DOHH2 (cell line): ENCODE data around the gene POFUT2.

Experiments
- CTCF ChIP-seq: fragments of 200-600 bp; sonication (generic); IDR thresholded peaks from one replicate; pipeline ENCODE4 v1.5.1; 2014; ENCODE audit warnings: antibody characterized with exemption, mild to moderate bottlenecking, low read depth, low read length; ENCODE audit not compliant: poor library complexity, severe bottlenecking
- EZH2phosphoT487 ChIP-seq: fragments of 200-600 bp; sonication (generic); IDR thresholded peaks from 2 replicates; pipeline ENCODE4 v1.6.1; 2017; ENCODE audit warnings: borderline replicate concordance, mild to moderate bottlenecking, antibody characterized with exemption, low read length, moderate library complexity, mixed read lengths

GRCh38 chr21:45313015-45313414 lies 25.3 kb upstream of the POFUT2 start:
- TF ChIP-seq EZH2phosphoT487 (no peak), CTCF (no peak)
